T-cell (primary cell): Measurements from ENCODE around the gene LCE5A. TPM values are rescaled to one million over a fixed set of nuclear protein-coding genes. Genes with fewer than 3 reads are reported as not detected.

Source experiments
- ATAC-seq, 4 experiments: fragments of 200-7000 bp in 3 of 4; fragments of 150-1000 bp in 1 of 4; cut with Tn5 transposase; replicated peaks in 1 of 4; 1 replicate in 3 of 4; 2 replicates in 1 of 4; pipeline ENCODE4 v1.10.0; 2021; ENCODE audit warnings: moderate library complexity in 3 of 4, mild to moderate bottlenecking in 2 of 4, moderate number of reproducible peaks in 1 of 4
- CTCF ChIA-PET, 2 donors: fragments of 300-600 bp; sonication (Branson Sonifier 250); formaldehyde crosslinking; loops; one replicate each; lab custom pipeline; 2022; ENCODE audit warnings: antibody characterized with exemption in 2 of 2; lab: Charles Lee
- POLR2A ChIA-PET, 2 donors: fragments of 300-600 bp; sonication (Branson Sonifier 250); formaldehyde crosslinking; loops; one replicate each; lab custom pipeline; 2022; ENCODE audit warnings: antibody characterized with exemption in 2 of 2; lab: Charles Lee
- DNase-seq, 35 experiments: peaks; one replicate each; pipeline versions ENCODE4 v3.0.0 to v3.0.0-alpha.2; 2013 to 2023
- H3K27ac ChIP-seq: one replicate; pipeline ENCODE4 v1.5.1; 2013; ENCODE audit warnings: low read length
- H3K27me3 ChIP-seq, 2 experiments: replicated peaks in 1 of 2; 1 replicate in 1 of 2; 2 replicates in 1 of 2; pipeline versions ENCODE4 v1.6.1 to v1.7.0; 2013; ENCODE audit warnings: low read length in 1 of 2, mixed read lengths in 1 of 2; ENCODE audit not compliant: control insufficient read depth in 2 of 2, insufficient read depth in 2 of 2; ENCODE audit errors: extremely low read depth in 1 of 2
- H3K36me3 ChIP-seq, 2 donors: 1 replicate in 1 of 2; 2 replicates in 1 of 2; pipeline versions ENCODE4 v1.6.1 to v1.7.0; 2013; ENCODE audit warnings: low read length in 1 of 2; ENCODE audit not compliant: control insufficient read depth in 2 of 2, insufficient read depth in 1 of 2; ENCODE audit errors: extremely low read depth in 1 of 2
- H3K4me1 ChIP-seq, 2 experiments: 1 replicate in 1 of 2; 2 replicates in 1 of 2; pipeline versions ENCODE4 v1.6.1 to v1.7.0; 2013; ENCODE audit warnings: low read length in 2 of 2, mixed read lengths in 1 of 2; ENCODE audit not compliant: insufficient read depth in 2 of 2, control insufficient read depth in 1 of 2; ENCODE audit errors: extremely low read depth in 1 of 2
- H3K4me3 ChIP-seq, 2 donors: 1 replicate in 1 of 2; 2 replicates in 1 of 2; pipeline versions ENCODE4 v1.5.1 to v1.7.0; 2013; ENCODE audit warnings: mild to moderate bottlenecking in 2 of 2, low read length in 1 of 2, moderate library complexity in 1 of 2; ENCODE audit not compliant: control insufficient read depth in 1 of 2; ENCODE audit errors: extremely low read depth in 1 of 2
- H3K9me3 ChIP-seq: 2 replicates; pipeline ENCODE4 v1.7.0; 2013
- H3K27ac Mint-ChIP-seq, 2 donors: one replicate each; pipeline ENCODE4 v1.8.0; 2020 to 2021; ENCODE audit warnings: mild to moderate bottlenecking in 2 of 2, mixed read lengths in 2 of 2
- H3K27me3 Mint-ChIP-seq, 2 donors: one replicate each; pipeline ENCODE4 v1.8.0; 2021 to 2022; ENCODE audit warnings: mixed read lengths in 2 of 2
- H3K36me3 Mint-ChIP-seq: one replicate; pipeline ENCODE4 v1.8.0; 2021; ENCODE audit warnings: mixed read lengths
- H3K4me1 Mint-ChIP-seq, 3 donors: one replicate each; pipeline ENCODE4 v1.8.0; 2020 to 2022; ENCODE audit warnings: mixed read lengths in 3 of 3, mild to moderate bottlenecking in 1 of 3
- H3K4me3 Mint-ChIP-seq, 3 donors: one replicate each; pipeline ENCODE4 v1.8.0; 2020 to 2022; ENCODE audit warnings: mild to moderate bottlenecking in 3 of 3, mixed read lengths in 3 of 3, moderate library complexity in 3 of 3
- H3K9me3 Mint-ChIP-seq, 3 donors: one replicate each; pipeline ENCODE4 v1.8.0; 2020 to 2022; ENCODE audit warnings: mixed read lengths in 3 of 3
- WGBS: methylation state at CpG from one replicate; pipeline ENCODE4 v1.1.5; 2013; ENCODE audit warnings: missing lambda C conversion rate; ENCODE audit not compliant: insufficient coverage; 5-methylcytosine and 5-hydroxymethylcytosine counted together
- total RNA-seq, 35 experiments: library from RNA in 6 of 35; stranded (reverse) in 6 of 35; fragments of 120-200 nt in 1 of 35; gene quantifications; one replicate each; pipeline versions ENCODE4 v1.2.1 to v1.2.4 and lab custom pipeline; 2013 to 2026

The LCE5A gene
- total RNA-seq, 5 donors from 2014 or later (not counting 1 experiment from before 2014, with no cell fraction given): not detected

- Histone ChIP-seq H3K4me3 (no peak overlapping the region), H3K9me3 (no peaks in the 10 kb centered on the region), H3K4me1 (no peaks in the 10 kb centered on the region), H3K27ac (no peak overlapping the region), H3K27me3 (peaks cover 2 to 12% of the 10 kb centered on the region in 2 experiments), H3K36me3 (no peaks in the 10 kb centered on the region)
- CTCF ChIA-PET: no interaction called here
- no peaks in the 10 kb centered on the region for H3K36me3 Mint-ChIP-seq
- no peak for ATAC-seq
- no peaks in the 10 kb centered on the region for H3K9me3 Mint-ChIP-seq
- no peak overlapping the region for H3K27ac Mint-ChIP-seq
- no peaks in the 10 kb centered on the region for H3K4me1 Mint-ChIP-seq
- no peak overlapping the region for H3K4me3 Mint-ChIP-seq
- WGBS: 75% methylated on average over 2 of the region's 2 CpGs
- peaks cover 16 to 23% of the 10 kb centered on the region in 2 donors for H3K27me3 Mint-ChIP-seq
- POLR2A ChIA-PET: no interaction called here
- no peak for DNase-seq
Measured at GRCh38 chr1:152501704-152502103, 8.9 kb upstream of the LCE5A start.

GRCh38 chr1:152502496-152503180, 8.0 kb upstream of the LCE5A start:
- WGBS: 75% methylated on average over 2 of the region's 7 CpGs
- Mint-ChIP-seq H3K9me3 (no peaks in the 10 kb centered on the region), H3K4me1 (no peaks in the 10 kb centered on the region), H3K4me3 (no peak overlapping the region), H3K27ac (no peak overlapping the region), H3K36me3 (no peaks in the 10 kb centered on the region), H3K27me3 (peaks cover 16 to 23% of the 10 kb centered on the region in 2 donors)
- no peak overlapping the region for H3K27ac ChIP-seq
- ATAC-seq (no peak), DNase-seq (no peak)
- H3K9me3 ChIP-seq: no peaks in the 10 kb centered on the region
- ChIA-PET CTCF (no interaction called here), POLR2A (no interaction called here)
- H3K4me3 ChIP-seq: no peak overlapping the region
- no peaks in the 10 kb centered on the region for H3K4me1 ChIP-seq
- H3K36me3 ChIP-seq: no peaks in the 10 kb centered on the region
- H3K27me3 ChIP-seq: peaks cover 3 to 12% of the 10 kb centered on the region in 2 experiments

DNA sequence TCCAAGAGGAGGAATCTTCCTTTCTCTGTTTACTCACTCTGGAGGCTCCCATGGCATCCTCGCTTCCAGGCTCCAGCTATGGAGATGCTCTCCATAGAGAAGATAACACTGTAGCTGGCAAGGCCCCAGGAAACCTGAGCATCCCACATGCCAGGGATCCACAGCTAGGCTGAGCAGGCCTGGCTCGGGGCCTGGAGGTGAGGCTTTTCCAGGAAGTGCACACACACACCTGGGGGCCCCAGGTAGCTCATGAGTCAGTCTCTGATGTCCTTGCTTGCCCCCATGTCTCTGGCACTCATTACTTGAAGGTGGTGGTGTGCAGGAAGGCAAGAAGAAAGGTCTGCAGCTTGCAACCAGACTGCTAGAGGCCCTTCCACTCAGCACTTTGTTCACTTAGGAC, 5.5 kb upstream of the LCE5A start:
- H3K36me3 ChIP-seq: no peaks in the 10 kb centered on the region
- Mint-ChIP-seq H3K36me3 (no peaks in the 10 kb centered on the region), H3K27me3 (peaks cover 24 to 36% of the 10 kb centered on the region in 2 donors), H3K4me3 (no peak overlapping the region), H3K4me1 (no peaks in the 10 kb centered on the region), H3K27ac (no peak overlapping the region), H3K9me3 (no peaks in the 10 kb centered on the region)
- H3K4me3 ChIP-seq: no peak overlapping the region
- WGBS: 71% methylated on average over 2 of the region's 2 CpGs
- ChIA-PET POLR2A (no interaction called here), CTCF (no interaction called here)
- H3K27ac ChIP-seq: no peak overlapping the region
- no peaks in the 10 kb centered on the region for H3K4me1 ChIP-seq
- H3K9me3 ChIP-seq: no peaks in the 10 kb centered on the region
- ATAC-seq (no peak), DNase-seq (no peak)
- peaks cover 4 to 11% of the 10 kb centered on the region in 2 experiments for H3K27me3 ChIP-seq

- H3K27ac ChIP-seq: no peak overlapping the region
- 100% methylated on average over 1 of the region's 1 CpG for WGBS
- Mint-ChIP-seq H3K36me3 (no peaks in the 10 kb centered on the region), H3K4me1 (no peaks in the 10 kb centered on the region), H3K27me3 (peaks cover 37 to 46% of the 10 kb centered on the region in 2 donors), H3K9me3 (no peaks in the 10 kb centered on the region), H3K4me3 (no peak overlapping the region), H3K27ac (no peak overlapping the region)
- no peak overlapping the region for H3K4me3 ChIP-seq
- DNase-seq (no peak), ATAC-seq (no peak)
- CTCF ChIA-PET: no interaction called here
- H3K9me3 ChIP-seq: no peaks in the 10 kb centered on the region
- H3K36me3 ChIP-seq: no peaks in the 10 kb centered on the region
- H3K4me1 ChIP-seq: no peaks in the 10 kb centered on the region
- POLR2A ChIA-PET: no interaction called here
- peaks cover 6 to 20% of the 10 kb centered on the region in 2 experiments for H3K27me3 ChIP-seq
Measured at GRCh38 chr1:152506899-152507498, 3.6 kb upstream of the LCE5A start.

GRCh38 chr1:152511596-152511995, 993 bp downstream of the LCE5A start:
- DNase-seq: no peak
- H3K36me3 ChIP-seq: no peaks in the 10 kb centered on the region
- ChIA-PET POLR2A (interaction anchor here in 1 of 2 donors (0.5 kb wide), 1 partner anchor 9 kb away, joined by 3 read pairs; no protein-coding TSS in a partner anchor), CTCF (no interaction called here)
- H3K4me1 ChIP-seq: peaks cover 0 to 4% of the 10 kb centered on the region in 2 experiments
- Mint-ChIP-seq H3K36me3 (no peaks in the 10 kb centered on the region), H3K27ac (no peak overlapping the region), H3K27me3 (peaks cover 59 to 64% of the 10 kb centered on the region in 2 donors), H3K9me3 (no peaks in the 10 kb centered on the region), H3K4me3 (no peak overlapping the region), H3K4me1 (peaks cover 6 to 7% (median 6%) of the 10 kb centered on the region in 3 donors)
- H3K9me3 ChIP-seq: no peaks in the 10 kb centered on the region
- H3K27ac ChIP-seq: no peak overlapping the region
- WGBS: 50% methylated on average over 5 of the region's 5 CpGs
- H3K4me3 ChIP-seq: no peak overlapping the region
- H3K27me3 ChIP-seq: peaks cover 19 to 42% of the 10 kb centered on the region in 2 experiments
- no peak for ATAC-seq

DNA sequence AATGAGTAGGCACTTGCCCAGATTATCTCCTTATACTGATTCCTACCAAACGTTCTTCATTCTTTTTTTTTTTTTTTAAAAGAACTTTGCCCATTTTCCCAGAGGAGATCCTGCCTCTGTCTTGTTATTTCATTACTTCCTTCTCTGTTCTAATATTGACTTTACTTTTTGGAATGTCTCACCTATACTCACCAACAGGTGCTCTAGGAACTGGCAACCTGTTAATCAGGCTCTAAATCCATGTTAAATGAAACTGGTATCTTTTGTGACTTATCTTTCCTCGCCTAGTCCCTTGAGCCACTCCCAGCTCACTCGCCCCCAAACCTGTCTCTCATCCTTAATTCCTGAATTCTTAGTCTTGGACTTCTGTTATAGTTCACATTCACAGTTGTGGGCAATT, 2.5 kb downstream of the LCE5A start:
- POLR2A ChIA-PET: no interaction called here
- H3K9me3 ChIP-seq: no peaks in the 10 kb centered on the region
- no peak for DNase-seq
- H3K4me3 ChIP-seq: no peak overlapping the region
- CTCF ChIA-PET: no interaction called here
- no peak for ATAC-seq
- Mint-ChIP-seq H3K9me3 (no peaks in the 10 kb centered on the region), H3K27me3 (peaks cover 67 to 75% of the 10 kb centered on the region in 2 donors), H3K4me3 (no peak overlapping the region), H3K27ac (peak overlapping the region in 1 of 2 donors; percentile 2), H3K36me3 (no peaks in the 10 kb centered on the region), H3K4me1 (peaks cover 6 to 7% (median 6%) of the 10 kb centered on the region in 3 donors)
- no peak overlapping the region for H3K27ac ChIP-seq
- no CpG with 5 or more reads among the region's 3 CpGs for WGBS
- H3K36me3 ChIP-seq: no peaks in the 10 kb centered on the region
- peaks cover 17 to 51% of the 10 kb centered on the region in 2 experiments for H3K27me3 ChIP-seq
- peaks cover 0 to 4% of the 10 kb centered on the region in 2 experiments for H3K4me1 ChIP-seq
